HUES48 (cell line): ENCODE measurements around the gene IL12RB2.
"Not testable (repeated sequence)": the region's sequence is repeated elsewhere in the genome, so short reads cannot be mapped to it uniquely, and the experiment has no call there.

Experiments used
- H3K27ac ChIP-seq: one replicate; pipeline ENCODE4 v1.7.0; 2013; ENCODE audit warnings: low read depth, low read length, inconsistent platforms
- H3K27me3 ChIP-seq: 2 replicates; pipeline ENCODE4 v1.6.1; 2013; ENCODE audit warnings: mild to moderate bottlenecking, low read length; ENCODE audit not compliant: control insufficient read depth, insufficient read depth
- H3K36me3 ChIP-seq: 2 replicates; pipeline ENCODE4 v1.6.1; 2013; ENCODE audit warnings: low read length; ENCODE audit not compliant: control insufficient read depth, insufficient read depth
- H3K4me1 ChIP-seq: 2 replicates; pipeline ENCODE4 v1.6.1; 2013; ENCODE audit warnings: mild to moderate bottlenecking, low read length; ENCODE audit not compliant: control insufficient read depth, insufficient read depth
- H3K4me3 ChIP-seq: 2 replicates; pipeline ENCODE4 v1.5.1; 2013; ENCODE audit warnings: mild to moderate bottlenecking, low read depth, low read length
- H3K9ac ChIP-seq: 2 replicates; pipeline ENCODE4 v1.6.1; 2013; ENCODE audit warnings: mild to moderate bottlenecking, low read depth, low read length, moderate library complexity
- H3K9me3 ChIP-seq: 2 replicates; pipeline ENCODE4 v1.6.1; 2013; ENCODE audit warnings: low read length; ENCODE audit not compliant: control insufficient read depth, insufficient read depth

The IL12RB2 gene

DNA sequence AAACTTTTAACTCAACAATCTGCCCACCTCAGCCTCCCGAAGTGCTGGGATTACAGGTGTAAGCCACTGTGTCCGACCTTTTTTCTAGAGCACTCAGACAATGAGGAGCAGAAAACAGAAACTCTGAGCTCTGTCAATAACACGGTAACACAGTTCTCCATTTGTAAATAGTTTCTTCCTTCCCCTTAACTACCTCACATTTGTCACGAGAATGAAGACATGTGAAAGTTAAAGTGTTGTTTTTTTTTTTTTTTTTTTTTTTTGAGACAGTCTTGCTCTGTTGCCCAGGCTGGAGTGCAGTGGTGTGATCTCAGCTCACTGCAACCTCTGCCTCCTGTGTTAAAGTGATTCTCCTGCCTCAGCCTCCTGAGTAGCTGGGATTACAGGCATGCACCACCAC lies 110.1 kb downstream of the IL12RB2 start:
- not testable (repeated sequence) for H3K9ac ChIP-seq, H3K4me1 ChIP-seq, H3K27ac ChIP-seq, H3K9me3 ChIP-seq, H3K4me3 ChIP-seq, H3K27me3 ChIP-seq
- H3K36me3 ChIP-seq, result peaks cover 100% of the 10 kb centered on the region

DNA sequence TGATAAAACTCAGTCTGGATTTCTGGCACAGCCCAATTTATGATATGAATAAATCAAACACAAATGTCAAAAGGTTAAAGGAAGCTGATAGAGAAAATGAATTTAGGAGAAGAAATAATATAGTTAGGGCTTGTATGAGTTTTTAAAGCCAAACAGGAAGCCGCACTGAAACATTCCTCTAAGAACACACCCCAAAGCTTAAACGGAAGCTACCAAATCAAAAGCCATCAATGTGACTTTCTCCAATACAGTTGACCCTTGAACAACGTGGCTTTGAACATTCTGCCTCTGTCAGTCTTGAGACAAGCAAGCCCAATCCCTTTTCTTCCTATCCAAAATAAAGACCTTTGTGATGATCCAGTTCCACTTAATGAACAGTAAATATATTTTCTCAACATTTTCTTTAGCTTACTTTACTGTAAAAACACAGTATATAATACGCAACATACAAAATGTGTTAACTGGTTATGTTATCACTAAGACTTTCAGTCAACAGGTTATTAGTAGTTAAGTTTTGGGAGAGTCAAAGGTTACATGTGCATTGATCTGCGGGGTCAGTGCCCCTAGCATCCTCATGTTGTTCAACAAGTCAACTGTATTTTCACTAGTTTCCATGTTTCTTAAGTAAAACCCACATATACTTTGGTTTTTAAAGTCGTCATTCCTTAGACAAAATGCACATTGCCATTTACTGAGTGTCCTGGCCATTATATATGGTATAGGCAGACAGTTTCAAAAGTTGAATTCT lies 111.3 kb downstream of the IL12RB2 start:
- H3K4me3 ChIP-seq, result no peak overlapping the region
- H3K36me3 ChIP-seq, result peaks cover 100% of the 10 kb centered on the region
- no peaks in the 10 kb centered on the region for H3K4me1 ChIP-seq
- H3K9ac ChIP-seq, result no peak overlapping the region
- no peaks in the 10 kb centered on the region for H3K9me3 ChIP-seq
- H3K27ac ChIP-seq, result no peak overlapping the region
- no peaks in the 10 kb centered on the region for H3K27me3 ChIP-seq

DNA sequence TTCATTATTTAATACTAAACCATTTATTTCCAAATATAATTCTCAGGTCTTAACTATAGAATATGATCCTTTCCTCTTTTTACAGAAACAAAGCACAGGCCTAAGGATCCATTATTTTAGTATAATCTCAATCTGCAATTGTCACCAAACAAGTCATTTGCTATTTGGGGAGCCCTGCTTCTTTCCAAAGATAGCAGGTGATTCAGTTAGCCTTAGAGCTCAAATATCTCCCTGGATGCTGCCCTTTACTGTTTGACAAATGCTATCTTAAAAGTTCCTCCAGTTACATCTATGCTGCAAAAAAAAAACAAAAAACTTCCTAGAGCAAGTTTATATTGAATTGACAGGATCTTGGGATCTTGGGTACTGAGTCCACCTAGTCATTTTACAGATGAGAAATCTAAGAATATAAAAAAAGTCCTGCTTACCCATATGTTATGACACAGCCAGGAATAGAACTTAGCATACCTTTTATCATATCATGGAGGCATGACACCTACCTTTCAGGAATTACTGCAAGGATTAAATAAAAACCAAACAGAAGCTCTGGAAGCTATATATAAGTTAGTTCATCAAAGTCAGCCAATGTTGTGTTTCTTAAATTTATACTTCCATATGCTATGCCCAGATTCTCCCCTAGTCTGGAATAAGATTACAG lies 113.3 kb downstream of the IL12RB2 start:
- Histone ChIP-seq H3K27ac (no peak overlapping the region), H3K9ac (no peak overlapping the region), H3K27me3 (no peaks in the 10 kb centered on the region), H3K36me3 (peaks cover 100% of the 10 kb centered on the region), H3K4me1 (no peaks in the 10 kb centered on the region), H3K9me3 (no peaks in the 10 kb centered on the region), H3K4me3 (no peak overlapping the region)

DNA sequence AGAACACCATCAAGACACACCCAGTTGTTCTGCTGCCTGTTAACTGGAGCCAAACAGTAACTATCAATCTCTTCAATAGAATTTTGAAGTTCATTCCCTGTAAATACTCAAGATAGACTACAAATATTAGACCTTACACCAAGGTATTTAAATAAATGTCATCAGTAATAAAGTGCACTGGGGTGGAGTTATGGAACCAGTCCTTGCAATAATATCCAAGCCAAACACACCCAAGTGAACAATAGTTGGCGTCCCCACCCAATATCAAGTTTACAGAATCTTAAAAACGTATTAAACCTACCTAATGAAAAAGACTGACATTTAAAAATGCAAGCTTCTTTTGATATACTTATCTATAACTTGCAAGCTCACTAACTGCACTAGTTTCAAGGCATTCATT lies 119.8 kb downstream of the IL12RB2 start:
- Histone ChIP-seq H3K9me3 (no peaks in the 10 kb centered on the region), H3K36me3 (peaks cover 71% of the 10 kb centered on the region), H3K27ac (no peak overlapping the region), H3K4me1 (peaks cover 15% of the 10 kb centered on the region), H3K27me3 (no peaks in the 10 kb centered on the region), H3K4me3 (peak overlapping the region; percentile 90), H3K9ac (no peak overlapping the region)

DNA sequence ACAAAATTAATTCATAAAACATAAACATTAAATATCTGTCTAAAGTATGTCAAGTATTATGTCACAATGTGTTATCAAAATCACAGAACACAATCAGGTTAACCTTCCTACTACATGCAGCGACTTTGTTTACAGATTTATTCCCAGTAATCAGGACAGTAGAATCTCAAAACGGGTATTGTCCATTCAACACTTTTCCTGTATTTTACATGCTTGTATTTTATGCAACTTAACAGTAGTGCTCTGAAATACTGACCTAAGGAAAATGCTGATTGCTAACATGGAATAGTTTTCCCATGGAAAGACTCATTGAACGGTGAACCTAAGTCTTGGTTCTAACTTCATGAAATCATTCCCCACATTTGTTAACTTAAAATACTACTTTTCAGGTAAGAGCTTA lies 120.3 kb downstream of the IL12RB2 start:
- Histone ChIP-seq H3K4me1 (peaks cover 19% of the 10 kb centered on the region), H3K4me3 (peak overlapping the region; percentile 90), H3K9ac (peak overlapping the region; percentile 95), H3K9me3 (no peaks in the 10 kb centered on the region), H3K27me3 (no peaks in the 10 kb centered on the region), H3K27ac (no peak overlapping the region), H3K36me3 (peaks cover 66% of the 10 kb centered on the region)

DNA sequence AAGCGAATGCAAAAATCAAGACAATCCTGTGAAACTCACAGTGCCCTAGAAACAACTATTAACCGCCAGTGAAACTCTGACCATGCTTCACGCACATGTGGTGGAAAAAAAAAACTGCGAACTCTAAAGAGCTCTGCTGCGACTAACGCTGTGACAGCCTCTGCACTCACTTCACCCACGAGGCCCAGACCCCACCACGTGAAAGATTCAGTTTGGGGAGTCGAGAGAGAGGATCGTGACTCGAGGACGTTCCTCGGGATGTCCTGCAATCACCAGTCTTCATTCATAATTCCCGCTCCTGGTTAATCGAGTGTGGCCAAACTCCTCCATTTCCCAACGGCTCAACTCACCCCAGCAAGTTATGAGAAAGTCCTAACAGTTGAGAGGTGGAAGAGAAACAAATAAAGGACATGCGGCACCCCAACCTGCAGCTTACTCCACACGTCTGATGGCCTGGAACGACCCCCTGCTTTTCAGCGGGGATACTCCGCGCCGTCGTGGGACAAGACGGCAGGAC lies 121.4 kb downstream of the IL12RB2 start:
- Histone ChIP-seq H3K27me3 (no peaks in the 10 kb centered on the region), H3K4me3 (peak overlapping the region; percentile 90), H3K27ac (peak overlapping the region; percentile 80), H3K4me1 (peaks cover 19% of the 10 kb centered on the region), H3K9me3 (no peaks in the 10 kb centered on the region), H3K36me3 (peaks cover 55% of the 10 kb centered on the region), H3K9ac (peak overlapping the region; percentile 95)

DNA sequence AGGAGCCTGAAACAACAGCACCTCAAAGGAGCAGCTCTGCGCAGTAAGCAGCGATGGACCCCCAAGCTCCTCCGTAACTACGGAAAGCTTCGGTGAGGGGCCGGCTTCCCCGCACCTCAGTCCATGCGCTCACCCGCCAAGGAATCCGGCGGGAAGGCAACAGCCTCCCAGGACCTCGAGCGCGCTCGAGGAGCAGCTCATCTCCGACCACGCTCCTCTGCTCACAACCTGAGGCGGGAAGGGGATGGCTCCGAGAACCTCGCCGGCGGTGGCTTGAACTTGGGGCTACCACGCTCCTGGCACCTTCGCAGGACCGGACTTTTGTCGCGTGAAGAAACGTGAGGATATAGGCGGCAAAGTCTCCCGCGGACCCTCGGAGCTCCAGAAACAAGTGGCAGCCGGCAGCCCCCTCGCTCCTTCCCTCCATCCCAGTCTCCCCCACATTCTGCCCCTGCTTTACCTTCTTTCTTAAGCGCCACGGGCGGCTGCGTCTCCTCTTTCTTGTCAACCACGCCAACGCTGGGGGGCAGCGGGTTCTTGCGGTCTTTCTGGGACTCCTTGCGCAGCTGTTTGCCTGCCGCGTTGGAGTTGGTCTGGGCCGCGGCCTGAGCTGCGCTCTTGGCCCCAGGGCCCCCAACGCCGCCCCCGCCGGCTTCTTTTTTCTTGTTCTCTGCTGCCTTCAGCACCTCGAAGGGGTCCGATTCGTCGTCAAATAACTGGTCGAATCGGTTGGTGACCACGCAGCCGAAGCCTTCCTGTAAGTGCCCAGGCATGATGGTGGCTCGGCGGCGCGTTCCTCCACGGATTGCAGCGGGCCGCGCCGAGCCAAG lies 122.1 kb downstream of the IL12RB2 start:
- peak overlapping the region; percentile 80 for H3K27ac ChIP-seq
- H3K9ac ChIP-seq, result peak overlapping the region; percentile 95
- no peaks in the 10 kb centered on the region for H3K9me3 ChIP-seq
- peaks cover 19% of the 10 kb centered on the region for H3K4me1 ChIP-seq
- H3K4me3 ChIP-seq, result peak overlapping the region; percentile 90
- H3K27me3 ChIP-seq, result no peaks in the 10 kb centered on the region
- H3K36me3 ChIP-seq, result peaks cover 48% of the 10 kb centered on the region

DNA sequence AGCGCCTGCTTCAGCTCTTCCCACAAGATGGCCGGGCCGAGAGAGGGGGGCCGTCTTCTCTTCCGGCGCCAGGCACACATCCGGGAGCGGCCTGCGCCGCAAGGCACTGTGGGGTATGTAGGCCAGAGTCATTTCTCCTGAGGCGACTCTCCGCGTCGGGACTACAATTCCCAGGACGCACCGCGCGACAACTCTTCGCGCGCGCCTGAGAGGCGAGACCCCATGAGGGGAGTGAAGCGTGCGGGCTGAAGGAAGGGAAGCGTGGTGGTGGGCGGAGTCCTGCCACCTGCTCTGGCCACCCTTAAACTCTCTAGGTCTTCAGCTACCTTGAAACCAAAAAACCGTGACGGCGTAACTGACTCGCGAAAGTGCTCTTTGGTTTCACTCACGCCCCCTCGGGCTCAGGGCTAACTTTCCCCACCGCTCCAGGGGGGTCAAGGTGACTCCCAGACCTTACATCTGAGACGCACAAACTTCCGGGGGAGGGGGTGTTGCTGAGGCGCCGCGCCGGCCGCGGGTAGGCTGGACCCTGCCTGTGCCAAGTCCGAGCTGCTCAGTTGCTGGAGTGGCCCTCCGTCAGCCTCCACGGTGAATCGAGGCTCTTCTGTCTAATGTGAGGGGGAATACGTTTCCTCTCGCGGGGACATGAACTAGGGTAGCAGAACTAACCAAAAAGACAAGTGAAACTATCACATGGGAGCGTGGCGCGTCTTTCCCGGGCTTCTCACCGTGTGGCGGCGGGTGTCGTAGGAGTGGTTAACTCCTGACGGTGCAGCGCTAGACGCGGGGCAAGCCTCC lies 122.9 kb downstream of the IL12RB2 start, which contains the start of gene SERBP1:
TSS of gene SERBP1 (minus strand) at position 45 of the 798 bp plus-strand sequence. CDS start 102 bp downstream, outside the sequence.
- peak within 1 kb of the TSS; percentile 90 for H3K4me3 ChIP-seq
- peak within 1 kb of the TSS; percentile 84 for H3K27ac ChIP-seq
- peaks cover 19% of the 10 kb centered on the region for H3K4me1 ChIP-seq
- no peaks in the 10 kb centered on the region for H3K27me3 ChIP-seq
- H3K36me3 ChIP-seq, result peaks cover 40% of the 10 kb centered on the region
- no peaks in the 10 kb centered on the region for H3K9me3 ChIP-seq
- peak within 1 kb of the TSS; percentile 95 for H3K9ac ChIP-seq

DNA sequence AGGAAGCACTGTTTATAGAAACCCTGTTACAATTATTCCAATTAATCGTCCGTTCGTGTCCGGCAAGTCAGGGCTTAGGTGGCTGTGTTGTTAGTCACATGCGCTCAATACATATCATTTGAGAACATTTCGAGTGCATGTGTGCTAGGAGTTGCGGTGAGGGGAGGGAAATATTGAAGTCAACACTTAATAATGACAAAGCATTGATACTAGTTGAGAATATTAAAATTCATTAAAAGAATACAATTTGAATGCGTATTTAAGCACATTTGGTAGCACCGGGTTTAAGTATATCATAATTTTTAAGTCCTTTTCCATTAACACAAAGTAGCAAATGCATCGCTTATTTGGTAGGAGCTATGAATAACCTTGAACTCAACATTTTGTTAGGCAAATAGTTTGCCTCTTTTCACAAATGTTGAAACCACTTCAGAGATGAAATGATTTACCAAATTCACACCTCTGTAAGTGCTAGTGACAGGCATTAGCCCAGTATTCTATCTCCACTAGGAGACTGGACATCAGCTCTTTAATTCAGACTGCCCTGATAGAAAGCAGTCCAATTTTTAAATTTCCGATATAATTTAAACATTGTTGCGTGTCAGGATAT lies 123.6 kb downstream of the IL12RB2 start:
- Histone ChIP-seq H3K4me1 (peaks cover 19% of the 10 kb centered on the region), H3K36me3 (peaks cover 33% of the 10 kb centered on the region), H3K9me3 (no peaks in the 10 kb centered on the region), H3K4me3 (peak overlapping the region; percentile 90), H3K9ac (peak overlapping the region; percentile 91), H3K27ac (peak overlapping the region; percentile 84), H3K27me3 (no peaks in the 10 kb centered on the region)
